ENCODE data around the gene KCP. TPM values are rescaled to one million over a fixed set of nuclear protein-coding genes. Genes with fewer than 3 reads are reported as not detected.

The KCP gene
- total RNA-seq, 4 donors from 2014 or later: 0.16 to 2.3 (median 1.1) TPM

- no peak for TF ChIP-seq CTCF (IDR thresholded peaks at IDR 0.05; ENCODE audit: low read depth)
Measured at GRCh38 chr7:128917122-128917521, 6.6 kb upstream of the KCP start.

GRCh38 chr7:128916643-128916915 is 6.1 kb upstream of the KCP start:
- no peak for TF ChIP-seq CTCF (IDR thresholded peaks at IDR 0.05; ENCODE audit: low read depth)

GRCh38 chr7:128915841-128916642 is 5.5 kb upstream of the KCP start:
- TF ChIP-seq CTCF (IDR thresholded peaks at IDR 0.05; ENCODE audit: low read depth): no peak

- TF ChIP-seq CTCF (IDR thresholded peaks at IDR 0.05; ENCODE audit: low read depth): no peak
Measured at GRCh38 chr7:128915271-128915819, 4.8 kb upstream of the KCP start.

- no peak for TF ChIP-seq CTCF (IDR thresholded peaks at IDR 0.05; ENCODE audit: low read depth)
Measured at GRCh38 chr7:128914566-128915151, 4.2 kb upstream of the KCP start.

GRCh38 chr7:128913870-128914565 is 3.5 kb upstream of the KCP start:
- TF ChIP-seq CTCF (IDR thresholded peaks at IDR 0.05; ENCODE audit: low read depth): no peak

- TF ChIP-seq CTCF (IDR thresholded peaks at IDR 0.05; ENCODE audit: low read depth): no peak
Measured at GRCh38 chr7:128912281-128912680, 1.8 kb upstream of the KCP start.
